NCI-H510A treated with DMSO at 0.1 percent for 48 hours (cell line): ENCODE data around the gene NLRP3.
"Not testable (repeated sequence)": the region's sequence is repeated elsewhere in the genome, so short reads cannot be mapped to it uniquely, and the experiment has no call there.

Source experiments
- DNase-seq: peaks from one replicate; lab custom pipeline; 2025; lab: John Stamatoyannopoulos, UW

NLRP3 gene

DNA sequence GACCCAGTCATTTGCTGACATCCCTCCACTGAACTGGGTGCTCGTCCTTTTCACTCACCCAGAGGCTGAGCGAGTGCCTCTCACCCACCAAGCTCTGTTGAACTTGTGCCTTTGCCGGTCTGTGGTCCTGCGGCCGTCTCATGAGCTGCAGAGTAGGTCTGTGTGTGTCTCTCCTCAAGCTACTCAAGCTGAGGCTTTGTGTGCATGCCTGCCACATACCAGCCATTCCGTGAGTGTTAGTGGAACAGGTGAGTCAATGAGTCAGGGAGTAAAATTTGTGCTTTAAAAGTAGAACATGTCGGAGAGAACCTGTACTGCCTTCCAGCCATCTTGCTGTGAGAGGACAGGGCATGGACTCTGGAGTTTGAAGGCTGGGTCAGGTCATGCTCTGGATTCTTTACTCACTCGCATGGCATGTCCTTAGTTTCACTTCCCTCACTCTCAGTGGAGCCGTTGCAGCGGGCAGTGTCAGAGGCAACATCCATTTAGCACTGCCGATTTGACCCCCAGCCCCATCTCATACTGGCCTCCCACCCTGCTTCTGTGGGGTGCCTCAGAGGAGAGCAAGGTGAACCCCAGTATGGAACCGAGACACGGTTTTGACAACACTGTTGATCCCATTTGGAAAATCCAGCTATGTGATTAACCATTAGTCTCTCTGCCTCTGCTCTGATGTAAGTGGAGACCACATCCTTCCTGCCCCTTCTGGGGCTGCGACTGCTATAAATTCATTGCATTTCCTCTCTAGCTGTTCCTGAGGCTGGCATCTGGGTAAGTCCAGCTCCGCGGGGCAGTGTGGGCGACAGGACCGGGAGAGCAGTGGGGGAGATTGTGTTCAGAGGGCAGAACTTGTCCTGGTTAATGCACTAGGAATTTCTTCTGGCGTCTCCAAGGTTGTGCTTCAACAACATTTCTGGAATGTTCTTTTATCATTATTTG lies at the start of gene NLRP3:
TSS of gene NLRP3 (plus strand) at position 751 of the 939 bp plus-strand sequence. CDS start 2,628 bp downstream, outside the sequence.
- DNase-seq = no peak

DNA sequence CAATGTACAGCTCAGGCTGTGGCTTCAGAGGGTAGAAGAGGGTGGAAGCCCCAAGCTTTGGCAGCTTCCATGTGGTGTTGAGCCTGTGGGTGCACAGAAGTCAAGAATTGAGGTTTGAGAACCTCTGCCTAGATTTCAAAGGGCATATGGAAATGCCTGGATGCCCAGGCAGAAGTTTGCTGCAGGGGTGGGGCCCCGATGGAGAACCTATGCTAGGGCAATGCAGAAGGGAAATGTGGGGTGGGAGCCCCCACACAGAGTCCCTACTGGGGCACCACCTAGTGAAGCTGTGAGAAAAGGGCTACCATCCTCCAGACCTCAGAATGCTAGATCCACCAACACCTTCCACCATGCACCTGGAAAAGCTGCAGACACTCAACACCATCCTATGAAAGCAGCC lies 49.6 kb upstream of the NLRP3 start:
- DNase-seq = not testable (repeated sequence)

DNA sequence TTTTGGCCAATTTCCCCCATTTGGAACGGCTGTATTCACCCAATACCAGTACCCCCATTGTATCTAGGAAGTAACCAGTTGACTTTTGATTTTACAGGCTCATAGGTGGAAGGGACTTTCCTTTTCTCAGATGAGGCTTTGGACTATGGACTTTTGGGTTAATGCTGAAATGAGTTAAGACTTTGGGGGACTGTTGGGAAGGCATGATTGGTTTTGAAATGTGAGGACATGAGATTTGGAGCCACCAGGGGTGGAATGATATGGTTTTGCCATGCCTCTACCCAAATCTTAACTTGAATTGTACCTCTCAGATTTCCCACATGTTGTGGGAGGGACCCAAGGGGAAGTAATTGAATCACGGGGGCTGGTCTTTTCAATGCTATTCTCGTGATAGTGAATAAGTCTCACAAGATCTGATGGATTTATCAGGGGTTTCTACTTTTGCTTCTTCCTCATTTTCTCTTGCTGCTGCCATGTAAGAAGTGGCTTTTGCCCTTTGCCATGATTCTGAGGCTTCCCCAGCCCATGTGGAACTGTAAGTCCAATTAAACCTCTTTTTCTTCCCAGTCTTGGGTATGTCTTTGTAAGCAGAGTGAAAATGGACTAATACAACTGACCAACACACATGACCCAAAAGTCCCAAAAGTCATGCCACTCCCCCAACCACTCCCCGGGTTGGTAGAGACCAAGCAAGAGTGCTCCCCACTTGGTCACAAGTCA lies 48.9 kb upstream of the NLRP3 start:
- DNase-seq = no peak

DNA sequence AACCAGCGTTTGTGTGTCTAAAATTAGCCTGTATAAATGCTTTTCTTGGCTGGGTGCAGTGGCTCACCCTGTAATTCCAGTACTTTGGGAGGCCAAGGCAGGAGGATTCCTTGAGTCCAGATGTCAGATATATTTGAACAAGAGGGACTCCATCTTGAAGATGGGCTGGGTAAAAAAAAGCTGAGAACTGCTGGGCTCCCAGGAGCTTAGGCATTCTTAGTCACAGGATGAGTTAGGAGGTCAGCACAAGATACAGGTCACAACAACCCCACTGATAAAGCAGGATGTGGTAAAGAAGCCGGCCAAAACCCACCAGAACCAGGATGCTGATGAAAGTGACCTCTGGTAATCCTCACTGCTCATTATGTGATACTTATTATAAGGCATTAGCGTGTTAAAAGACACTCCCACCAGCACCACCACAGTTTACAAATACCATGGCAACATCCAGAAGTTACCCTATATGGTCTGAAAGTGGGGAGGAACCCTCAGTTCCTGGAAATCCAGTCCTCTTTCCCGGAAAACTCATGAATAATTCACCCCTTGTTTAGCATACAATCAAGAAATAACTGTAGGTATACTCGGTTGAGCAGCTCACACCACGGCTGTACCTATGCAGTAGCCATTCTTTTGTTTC lies 48.1 kb upstream of the NLRP3 start:
- no peak for DNase-seq

DNA sequence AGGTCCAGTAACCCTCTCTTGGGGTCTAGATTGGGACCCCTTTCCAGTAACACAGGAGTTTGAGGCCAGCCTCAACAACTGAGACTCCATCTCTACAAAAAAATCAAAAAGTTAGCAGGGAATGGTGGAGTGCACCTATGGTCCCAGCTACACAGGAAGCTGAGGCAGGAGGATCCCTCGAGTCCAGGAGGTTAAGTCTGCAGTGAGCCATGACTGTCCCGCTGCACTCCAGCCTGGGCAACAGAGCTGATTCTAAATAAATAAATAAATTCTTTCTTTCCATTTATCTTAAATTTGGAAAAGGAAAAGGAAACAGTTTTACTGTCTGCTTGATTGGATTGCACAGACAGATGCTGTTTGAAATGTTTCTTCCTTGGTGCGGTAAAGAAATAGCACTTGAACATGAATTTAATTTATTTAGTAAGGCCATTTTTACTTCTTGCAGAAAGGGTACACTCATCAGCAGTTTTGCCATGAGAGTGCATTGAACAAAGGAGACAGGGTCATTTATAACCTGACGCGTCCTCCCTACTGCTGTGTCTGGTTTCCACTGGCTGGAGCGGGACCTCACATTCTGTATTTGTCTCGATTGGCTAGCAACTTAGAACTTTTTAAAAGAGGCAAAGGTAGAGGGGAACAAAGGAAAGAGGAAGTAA lies 47.4 kb upstream of the NLRP3 start:
- DNase-seq = no peak

DNA sequence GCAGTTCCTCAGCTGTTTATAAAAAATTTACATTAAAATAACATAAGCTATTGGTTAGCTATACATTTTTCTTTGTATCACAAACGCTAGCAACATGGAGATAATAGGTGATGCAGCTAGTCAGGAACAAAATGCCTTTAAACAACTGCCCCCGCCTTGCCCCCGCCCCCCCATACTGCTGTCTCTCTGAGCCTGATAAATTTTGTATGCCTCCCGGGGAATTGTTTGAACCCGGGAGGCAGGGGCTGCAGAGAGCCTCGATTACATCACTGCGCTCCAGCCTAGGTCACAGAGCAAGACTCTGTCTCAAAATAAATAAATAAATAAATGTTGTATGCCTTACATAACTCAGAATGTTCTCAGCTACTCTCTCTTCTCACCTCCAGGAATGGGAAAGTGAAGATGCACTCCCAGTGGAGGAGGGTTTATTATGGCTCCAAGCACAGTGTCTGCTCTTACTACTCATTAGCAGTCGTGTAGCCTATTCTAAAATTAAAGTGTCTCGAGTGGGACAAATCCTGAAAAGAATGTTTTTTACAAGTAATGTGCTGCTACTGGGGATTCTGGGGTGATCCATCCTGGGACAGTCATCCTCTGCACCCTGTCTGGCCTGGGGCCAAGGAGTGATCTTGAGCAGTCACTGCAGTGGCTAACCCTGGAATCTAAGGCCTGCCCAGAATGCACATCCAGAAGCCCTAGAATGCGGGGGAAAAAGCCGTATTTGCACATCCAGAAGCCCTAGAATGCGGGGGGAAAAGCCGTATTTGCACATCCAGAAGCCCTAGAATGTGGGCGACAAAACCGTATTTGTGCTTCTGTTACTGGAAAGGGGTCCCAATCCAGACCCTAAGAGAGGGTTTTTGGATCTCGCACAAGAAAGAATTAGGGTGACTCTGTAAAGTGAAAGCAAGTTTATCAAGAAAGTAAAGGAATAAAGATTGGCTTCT lies 44.9 kb upstream of the NLRP3 start:
- no peak for DNase-seq

DNA sequence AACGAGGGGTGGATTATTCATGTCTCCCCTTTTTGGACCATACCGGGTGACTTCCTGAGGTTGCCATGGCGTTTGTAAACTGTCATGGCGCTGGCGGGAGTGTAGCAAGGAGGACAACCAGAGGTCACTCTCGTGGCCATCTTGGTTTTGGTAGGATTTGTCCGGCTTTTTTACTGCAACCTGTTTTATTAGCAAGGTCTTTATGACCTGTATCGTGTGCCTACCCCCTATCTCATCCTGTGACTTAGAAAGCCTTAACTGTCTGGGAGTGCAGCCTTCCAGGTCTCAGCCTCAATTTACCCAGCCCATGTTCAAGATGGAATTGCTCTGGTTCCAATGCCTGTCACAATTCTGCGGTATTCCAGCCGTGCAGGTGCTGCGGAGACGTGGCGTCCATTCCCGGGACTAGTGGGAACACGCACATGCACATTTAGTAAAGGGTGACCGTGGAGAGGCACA lies 44.1 kb upstream of the NLRP3 start:
- DNase-seq = no peak

DNA sequence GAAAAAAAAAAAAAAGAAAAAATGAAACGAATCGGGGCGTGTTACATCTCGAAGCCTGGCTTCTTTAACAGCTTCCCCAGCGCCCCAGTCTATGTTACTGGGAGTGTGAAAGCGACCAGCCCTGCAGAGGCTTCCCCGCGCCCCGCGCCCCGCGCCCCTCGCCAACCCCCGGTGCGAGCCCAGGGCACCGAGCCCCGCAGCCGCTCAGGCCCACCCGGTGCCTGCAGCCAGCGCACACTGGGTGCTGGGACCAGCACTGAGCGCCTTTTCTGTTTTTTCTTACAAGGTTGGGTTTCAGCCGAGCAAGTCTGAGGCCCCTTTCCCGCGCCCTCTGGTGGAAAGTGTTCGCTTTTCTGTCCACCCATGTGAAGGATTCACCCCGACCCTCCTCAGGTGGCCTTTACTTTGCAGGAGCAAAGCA lies 42.2 kb upstream of the NLRP3 start:
- DNase-seq = no peak

DNA sequence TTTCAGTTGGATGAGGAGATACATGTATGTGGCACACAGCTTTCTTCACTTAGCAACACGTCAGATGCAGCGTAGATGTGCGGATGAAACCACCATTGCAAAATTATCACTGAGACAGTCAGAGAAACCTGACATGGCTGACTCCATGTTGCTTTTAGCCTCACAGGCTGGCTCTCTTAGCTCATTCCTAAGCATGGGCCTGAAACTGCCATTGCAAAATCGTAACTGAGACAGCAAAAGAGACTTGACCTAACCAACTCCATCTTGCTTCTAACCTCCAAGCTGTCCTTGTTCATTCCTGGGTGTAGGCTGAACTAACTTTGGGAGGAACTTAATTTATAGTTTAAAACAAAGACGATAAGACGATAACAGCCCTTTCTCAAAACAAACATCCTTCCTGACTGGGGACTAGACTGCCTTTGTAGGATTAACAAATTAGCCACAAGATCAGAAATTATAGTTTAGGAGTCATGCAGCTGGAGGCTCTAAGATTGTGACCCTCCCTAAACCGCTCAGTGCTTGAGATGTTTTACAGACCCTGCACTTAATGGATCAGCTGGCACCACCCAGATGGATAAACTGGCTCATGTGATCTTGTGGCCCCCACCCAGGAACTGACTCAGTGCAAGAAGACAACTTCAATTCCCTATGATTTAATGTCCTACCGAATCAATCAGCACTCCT lies 41.2 kb upstream of the NLRP3 start:
- not testable (repeated sequence) for DNase-seq

DNA sequence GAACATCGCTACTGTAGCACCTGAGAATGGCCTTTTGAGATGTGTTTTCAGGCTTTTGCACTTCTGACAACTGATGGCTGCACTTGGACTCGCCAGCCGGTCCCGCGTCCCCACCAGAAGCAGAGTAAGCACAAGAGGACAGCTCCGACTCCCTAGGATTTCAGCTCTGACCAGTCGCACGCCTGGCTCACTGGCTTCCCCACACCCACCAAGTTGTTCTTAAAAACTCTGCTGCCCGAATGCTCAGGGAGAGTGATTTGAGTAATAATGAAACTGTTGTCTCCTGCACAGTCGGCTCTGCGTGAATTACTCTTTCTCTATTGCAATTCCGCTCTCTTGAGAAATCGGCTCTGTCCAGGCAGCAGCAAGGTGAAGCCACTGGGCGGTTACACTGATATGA lies 40.2 kb upstream of the NLRP3 start:
- no peak for DNase-seq

DNA sequence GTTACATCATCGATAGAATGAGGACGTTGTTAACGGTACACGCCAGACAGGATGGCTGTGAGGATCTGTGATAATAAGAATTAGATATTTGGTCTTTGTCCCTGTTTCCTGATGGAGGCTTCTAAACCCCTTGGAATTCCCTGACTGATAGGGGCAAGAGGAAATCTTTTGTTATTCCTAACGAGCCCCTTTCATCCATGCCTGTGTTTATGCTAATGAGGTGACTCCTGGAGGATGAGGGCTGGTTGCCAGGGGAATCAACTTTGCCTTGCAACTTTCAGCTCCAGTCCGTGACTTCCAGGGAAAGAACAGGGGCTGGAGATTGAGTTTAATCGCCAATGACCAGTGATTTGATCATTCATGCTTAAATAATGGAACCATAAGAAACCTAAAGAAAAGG lies 39.3 kb upstream of the NLRP3 start:
- DNase-seq = no peak

DNA sequence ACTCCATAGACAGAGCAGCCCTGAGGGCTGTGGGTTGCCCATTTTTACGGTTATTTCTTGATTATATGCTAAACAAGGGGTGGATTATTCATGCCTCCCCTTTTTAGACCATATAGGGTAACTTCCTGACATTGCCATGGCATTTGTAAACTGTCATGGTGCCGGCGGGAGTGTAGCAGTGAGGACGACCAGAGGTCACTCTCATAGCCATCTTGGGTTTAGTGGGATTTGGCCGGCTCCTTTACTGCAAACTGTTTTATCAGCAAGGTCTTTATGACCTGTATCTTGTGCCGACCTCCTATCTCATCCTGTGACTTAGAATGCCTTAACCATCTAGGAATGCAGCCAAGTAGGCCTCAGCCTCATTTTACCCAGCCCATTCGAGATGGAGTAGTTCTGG lies 38.3 kb upstream of the NLRP3 start:
- not testable (repeated sequence) for DNase-seq

DNA sequence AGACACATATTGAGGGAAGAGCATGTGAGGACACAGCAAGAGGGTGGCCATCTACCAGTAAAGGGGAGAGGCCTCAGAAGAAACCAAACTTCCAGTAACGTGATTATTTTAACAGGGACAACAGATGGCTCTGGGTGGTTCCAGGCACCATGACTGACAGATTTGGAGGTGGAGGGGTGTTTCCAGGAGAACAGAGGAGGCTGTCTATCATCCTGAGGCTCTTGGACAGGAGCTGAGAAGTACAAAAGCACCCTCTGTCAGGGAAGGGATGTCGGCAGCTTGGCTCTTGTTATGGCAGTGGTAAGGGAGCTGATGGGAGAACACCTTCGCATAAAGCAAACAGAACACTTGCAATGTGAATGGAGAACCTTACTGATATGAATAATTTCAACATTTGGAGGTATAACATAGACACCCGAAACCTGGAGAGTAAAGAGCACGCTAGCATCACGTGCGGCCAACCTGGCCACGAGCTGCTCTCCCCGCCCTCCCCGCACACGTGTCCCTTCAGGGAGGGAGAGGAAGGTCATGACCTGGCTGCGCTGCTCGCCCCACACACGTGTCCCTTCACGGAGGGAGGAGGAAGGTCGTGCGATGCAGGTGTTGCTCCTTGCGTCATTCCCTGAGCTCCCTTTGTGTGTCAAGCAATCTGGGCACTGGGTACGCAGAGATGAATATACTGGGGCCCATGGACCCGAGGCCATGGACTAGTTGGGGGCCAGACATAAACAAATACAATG lies 37.5 kb upstream of the NLRP3 start:
- DNase-seq = no peak

DNA sequence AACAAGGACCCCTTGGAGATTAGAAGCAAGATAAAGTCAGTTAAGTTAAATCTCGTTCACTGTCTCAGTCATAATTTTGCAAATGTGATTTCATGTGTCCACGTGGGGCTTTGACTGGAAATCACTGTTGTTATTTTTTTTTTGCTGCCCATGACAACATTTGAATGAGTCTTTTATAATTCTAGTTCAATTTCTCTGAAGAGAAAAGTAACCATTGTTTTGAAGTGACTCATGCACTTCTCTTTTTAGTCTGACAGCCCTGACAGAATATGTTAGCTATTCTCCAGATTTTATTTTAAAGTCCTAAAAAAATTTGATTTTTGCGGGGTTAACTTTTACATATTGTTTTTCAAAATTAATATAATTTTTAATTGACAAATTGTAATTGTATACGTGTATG lies 30.7 kb upstream of the NLRP3 start:
- DNase-seq = no peak

DNA sequence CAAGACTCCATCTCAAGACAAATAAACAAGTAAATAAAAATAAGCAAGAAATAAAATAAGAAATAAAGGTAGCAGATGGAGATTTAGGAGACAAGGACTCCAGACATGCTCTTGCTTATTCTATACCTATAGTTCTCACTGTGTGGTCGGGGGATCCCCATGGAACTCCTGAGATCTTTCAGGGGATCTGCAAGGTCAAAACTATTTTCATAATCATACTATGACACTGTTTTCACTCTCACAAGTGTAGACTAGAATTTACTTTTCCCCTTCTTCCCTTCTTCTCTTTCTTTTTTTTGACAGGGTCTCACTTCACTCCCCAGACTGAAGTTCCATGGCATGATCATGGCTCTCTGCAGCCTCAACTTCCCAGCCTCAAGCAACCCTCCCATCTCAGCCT lies 29.8 kb upstream of the NLRP3 start:
- no peak for DNase-seq

DNA sequence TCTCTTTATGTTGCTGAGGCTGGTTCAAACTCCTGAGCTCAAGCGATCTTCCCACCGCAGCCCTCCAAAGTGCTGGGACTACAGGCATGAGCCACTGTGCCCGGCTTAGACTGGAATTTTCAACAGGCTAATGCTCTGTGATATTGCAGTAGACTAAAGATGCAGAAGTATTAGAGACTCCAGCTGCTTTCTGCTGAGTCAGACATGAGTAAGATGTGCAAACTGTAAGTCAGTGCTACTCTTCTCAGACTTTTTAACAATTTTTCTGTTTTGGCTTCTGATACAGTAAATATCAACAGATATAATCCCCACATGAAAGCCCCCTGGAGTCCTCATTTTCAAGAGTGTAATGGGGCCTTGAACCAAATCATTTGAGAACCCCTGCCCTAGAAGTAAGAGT lies 29.3 kb upstream of the NLRP3 start:
- DNase-seq = no peak

DNA sequence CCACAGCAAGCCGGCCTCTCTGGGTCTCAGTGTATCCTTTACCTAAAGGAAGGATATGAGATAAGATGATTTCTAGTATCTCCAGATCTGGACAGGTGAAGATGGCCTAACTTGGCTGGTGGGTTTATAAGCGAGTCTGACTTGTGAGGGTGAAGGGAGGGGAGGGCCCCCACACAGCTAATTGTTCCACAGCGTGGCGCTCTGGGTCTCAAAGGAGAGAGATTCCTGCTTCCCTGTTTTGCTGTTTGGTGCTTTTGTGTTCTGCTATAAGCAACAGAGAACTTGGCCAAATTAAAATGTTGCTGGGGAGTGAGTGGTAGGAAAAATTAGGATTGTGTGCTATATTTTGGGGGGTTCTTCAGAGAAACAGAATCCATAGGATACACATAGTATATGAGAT lies 28.9 kb upstream of the NLRP3 start:
- DNase-seq = no peak

DNA sequence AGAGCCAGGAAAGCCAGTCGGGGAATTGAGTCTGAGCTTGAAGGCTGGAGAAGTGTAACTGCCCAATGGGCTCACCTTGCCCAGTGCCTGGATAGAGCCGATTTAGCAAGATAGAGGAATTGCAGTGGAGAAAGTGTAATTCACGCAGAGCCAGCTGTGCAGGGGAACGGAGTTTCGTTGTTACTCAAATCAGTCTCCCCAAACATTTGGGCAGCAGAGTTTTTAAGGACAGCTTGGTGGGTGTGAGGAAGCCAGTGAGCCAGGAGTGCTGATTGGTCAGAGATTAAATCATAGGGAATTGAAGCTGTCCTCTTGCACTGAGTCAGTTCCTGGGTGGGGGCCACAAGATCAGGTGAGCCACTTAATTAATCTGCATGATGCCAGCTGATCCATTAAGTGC lies 28.4 kb upstream of the NLRP3 start:
- DNase-seq = no peak

DNA sequence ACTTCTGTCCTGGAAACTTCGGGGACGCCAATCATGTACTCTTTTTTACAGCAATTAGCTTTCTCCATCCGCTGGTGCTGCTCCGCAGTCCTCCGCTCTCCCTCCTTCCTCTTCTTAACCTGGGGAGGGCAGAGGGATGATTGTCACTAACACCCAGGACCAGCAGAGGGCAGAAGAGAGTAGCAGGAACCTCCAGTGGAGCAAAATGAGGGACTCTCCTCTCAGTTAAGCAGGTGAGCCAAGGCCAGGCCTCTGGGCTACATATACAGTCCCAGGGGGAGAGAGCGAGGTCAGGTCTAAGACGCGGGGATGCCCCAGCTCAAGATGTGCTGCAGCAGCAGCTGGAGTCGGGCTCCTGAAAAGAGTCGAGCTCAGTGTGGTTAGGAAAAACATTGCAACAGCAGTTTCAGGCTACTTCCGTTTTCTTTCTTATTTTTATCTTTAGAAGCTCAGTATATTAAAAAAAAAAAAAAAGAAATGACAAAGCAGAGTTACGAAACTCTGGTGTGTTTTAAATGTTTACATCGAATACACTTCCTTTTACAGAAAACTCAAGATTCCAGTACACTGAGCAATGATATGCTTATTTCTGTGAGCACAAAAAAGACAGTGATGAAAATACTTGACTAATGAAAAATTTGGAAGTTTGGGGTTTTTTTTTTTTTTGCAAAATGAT lies 25.7 kb upstream of the NLRP3 start:
- DNase-seq = peak; percentile 37
